H1 (cell line): ENCODE data around the gene MCC. TPM values are rescaled to one million over a fixed set of nuclear protein-coding genes. Genes with fewer than 3 reads are reported as not detected.

Experiments
- CTCF ChIA-PET: fragments of 300-600 bp; sonication (Branson Sonifier 250); formaldehyde crosslinking; loops from one replicate; lab custom pipeline; 2021; ENCODE audit not compliant: partially characterized antibody; lab: Charles Lee
- POLR2A ChIA-PET: fragments of 300-600 bp; sonication (Branson Sonifier 250); formaldehyde crosslinking; loops from one replicate; lab custom pipeline; 2021; ENCODE audit warnings: inconsistent platforms; ENCODE audit not compliant: partially characterized antibody; lab: Charles Lee
- DNase-seq, 2 experiments: peaks; one replicate each; pipeline versions ENCODE4 v3.0.0 to v3.0.0-alpha.2; 2010 to 2022; ENCODE audit warnings: low spot score in 2 of 2, low read depth in 1 of 2, mixed read lengths in 1 of 2
- FAIRE-seq: peaks from 2 replicates; lab custom pipeline; 2011; peaks lifted over from hg19 to GRCh38; lab: Jason Lieb, UNC
- H2AFZ ChIP-seq: 2 replicates; pipeline ENCODE4 v1.8.1; 2012; ENCODE audit warnings: low read length, inconsistent platforms
- H2AK5ac ChIP-seq: 2 replicates; pipeline ENCODE4 v1.6.1; 2013; ENCODE audit warnings: low read depth, low read length
- H2BK120ac ChIP-seq: replicated peaks from 2 replicates; pipeline ENCODE3; 2013; ENCODE audit warnings: low read depth, low read length, inconsistent platforms
- H2BK12ac ChIP-seq: 2 replicates; pipeline ENCODE4 v1.6.1; 2013; ENCODE audit warnings: low read depth, low read length
- H2BK15ac ChIP-seq: 2 replicates; pipeline ENCODE4 v1.6.1; 2013; ENCODE audit warnings: low read length
- H2BK20ac ChIP-seq: 2 replicates; pipeline ENCODE4 v1.6.1; 2013; ENCODE audit warnings: low read length
- H2BK5ac ChIP-seq: 2 replicates; pipeline ENCODE4 v1.6.1; 2013; ENCODE audit warnings: low read depth, low read length
- H3K14ac ChIP-seq: 2 replicates; pipeline ENCODE4 v1.6.1; 2013; ENCODE audit warnings: inconsistent platforms; ENCODE audit not compliant: insufficient read length
- H3K18ac ChIP-seq: 2 replicates; pipeline ENCODE4 v1.6.1; 2013; ENCODE audit warnings: low read length; ENCODE audit errors: extremely low read depth
- H3K23ac ChIP-seq: 2 replicates; pipeline ENCODE4 v1.6.1; 2013; ENCODE audit warnings: inconsistent platforms; ENCODE audit not compliant: insufficient read length
- H3K23me2 ChIP-seq: 2 replicates; pipeline ENCODE4 v1.6.1; 2013; ENCODE audit warnings: low read depth, low read length
- H3K27ac ChIP-seq: 2 replicates; pipeline ENCODE4 v1.6.1; 2011; ENCODE audit warnings: low read depth, low read length, inconsistent platforms
- H3K27me3 ChIP-seq, 4 experiments: replicated peaks in 1 of 4; 1 replicate in 1 of 4; 2 replicates in 3 of 4; pipeline versions ENCODE4 v1.6.1 to v1.8.1; 2011 to 2013; ENCODE audit warnings: low read length in 3 of 4, mild to moderate bottlenecking in 3 of 4, inconsistent platforms in 2 of 4, mixed read lengths in 2 of 4, moderate library complexity in 1 of 4; ENCODE audit not compliant: control insufficient read depth in 3 of 4, insufficient read depth in 3 of 4; ENCODE audit errors: extremely low read depth in 1 of 4
- H3K36me3 ChIP-seq, 4 experiments: 2 replicates each; pipeline versions ENCODE4 v1.6.1 to v1.8.1; 2011 to 2013; ENCODE audit warnings: mild to moderate bottlenecking in 4 of 4, low read length in 3 of 4, moderate library complexity in 2 of 4, control low read depth in 1 of 4, inconsistent platforms in 1 of 4; ENCODE audit not compliant: insufficient read depth in 4 of 4, control insufficient read depth in 2 of 4
- H3K4ac ChIP-seq: replicated peaks from 2 replicates; pipeline ENCODE3; 2013; ENCODE audit warnings: low read length, low read depth, mixed read lengths, inconsistent platforms; ENCODE audit not compliant: insufficient read length
- H3K4me1 ChIP-seq, 4 experiments: replicated peaks in 1 of 4; 1 replicate in 1 of 4; 2 replicates in 3 of 4; pipeline versions ENCODE4 v1.6.1 to v1.8.1; 2011 to 2013; ENCODE audit warnings: low read length in 3 of 4, inconsistent platforms in 2 of 4, mixed read lengths in 1 of 4; ENCODE audit not compliant: insufficient read depth in 4 of 4, control insufficient read depth in 3 of 4
- H3K4me2 ChIP-seq, 2 experiments: 2 replicates each; pipeline versions ENCODE4 v1.6.1 to v1.8.1; 2011 to 2013; ENCODE audit warnings: low read depth in 2 of 2, low read length in 2 of 2, control low read depth in 1 of 2, inconsistent platforms in 1 of 2, mild to moderate bottlenecking in 1 of 2; ENCODE audit not compliant: insufficient read depth in 1 of 2
- H3K4me3 ChIP-seq, 4 experiments: fragments of 200-600, 300-600 bp in 1 of 4; sonication (generic), shearing (Covaris generic), sonication (Bioruptor Twin) in 1 of 4; 2 replicates each; pipeline versions ENCODE4 v1.5.1 to v1.8.1; 2011 to 2016; ENCODE audit warnings: low read length in 4 of 4, low read depth in 3 of 4, control low read depth in 2 of 4, inconsistent platforms in 2 of 4, mild to moderate bottlenecking in 2 of 4, mixed read lengths in 1 of 4, moderate library complexity in 1 of 4; ENCODE audit not compliant: insufficient read depth in 2 of 4; ENCODE audit errors: extremely low read depth in 1 of 4
- H3K56ac ChIP-seq: replicated peaks from 2 replicates; pipeline ENCODE3; 2013; ENCODE audit warnings: low read depth, mild to moderate bottlenecking, mixed read lengths, low read length, inconsistent platforms; ENCODE audit not compliant: insufficient read length
- H3K79me1 ChIP-seq: 2 replicates; pipeline ENCODE4 v1.6.1; 2013; ENCODE audit warnings: low read depth, low read length, control low read depth
- H3K79me2 ChIP-seq, 2 experiments: 2 replicates each; pipeline versions ENCODE4 v1.6.1 to v1.8.1; 2012 to 2013; ENCODE audit warnings: low read length in 2 of 2, mild to moderate bottlenecking in 2 of 2, inconsistent platforms in 1 of 2; ENCODE audit not compliant: insufficient read depth in 2 of 2, control insufficient read depth in 1 of 2
- H3K9ac ChIP-seq, 4 experiments: replicated peaks in 1 of 4; 1 replicate in 1 of 4; 2 replicates in 3 of 4; pipeline versions ENCODE4 v1.6.1 to v1.8.1; 2011 to 2013; ENCODE audit warnings: low read depth in 3 of 4, low read length in 3 of 4, control low read depth in 2 of 4, mild to moderate bottlenecking in 2 of 4, moderate library complexity in 2 of 4, inconsistent platforms in 1 of 4; ENCODE audit errors: extremely low read depth in 1 of 4
- H3K9me3 ChIP-seq, 2 experiments: 2 replicates each; pipeline versions ENCODE4 v1.6.1 to v1.8.1; 2012 to 2013; ENCODE audit warnings: mild to moderate bottlenecking in 2 of 2, moderate library complexity in 2 of 2, control low read depth in 1 of 2, inconsistent platforms in 1 of 2, low read depth in 1 of 2, low read length in 1 of 2, mixed read lengths in 1 of 2; ENCODE audit not compliant: insufficient read depth in 2 of 2
- H4K20me1 ChIP-seq, 2 experiments: replicated peaks in 1 of 2; 2 replicates each; pipeline versions ENCODE3 to v1.8.1; 2011 to 2013; ENCODE audit warnings: inconsistent platforms in 2 of 2, low read length in 2 of 2, mild to moderate bottlenecking in 1 of 2; ENCODE audit not compliant: insufficient read depth in 2 of 2, control insufficient read depth in 1 of 2
- H4K5ac ChIP-seq: 2 replicates; pipeline ENCODE4 v1.6.1; 2013; ENCODE audit warnings: low read length, low read depth, mixed read lengths, inconsistent platforms; ENCODE audit not compliant: insufficient read length
- H4K8ac ChIP-seq: 2 replicates; pipeline ENCODE4 v1.8.0; 2013; ENCODE audit warnings: mild to moderate bottlenecking, moderate library complexity, low read length, inconsistent platforms; ENCODE audit not compliant: insufficient read depth; ENCODE audit errors: extremely low read depth
- H4K91ac ChIP-seq: replicated peaks from 2 replicates; pipeline ENCODE3; 2013; ENCODE audit warnings: low read length, mixed read lengths, inconsistent platforms; ENCODE audit not compliant: insufficient read length
- CHD2 ChIP-seq: IDR thresholded peaks from 2 replicates; pipeline ENCODE4 v1.6.1; 2012; ENCODE audit warnings: low read length, improper control_type of control experiment
- TCF12 ChIP-seq: IDR thresholded peaks from 2 replicates; pipeline ENCODE4 v1.6.1; 2011; ENCODE audit warnings: low read depth, mild to moderate bottlenecking, low read length
- WGBS, 2 experiments: shearing (Covaris generic) in 1 of 2; methylation state at CpG; one replicate each; pipeline versions ENCODE4 v1.1.6 to v1.1.7; 2013 to 2015; ENCODE audit warnings: low lambda C conversion rate in 2 of 2, mixed read lengths in 2 of 2, inconsistent platforms in 1 of 2, low coverage in 1 of 2, missing lambda C conversion rate in 1 of 2; ENCODE audit not compliant: insufficient replicate concordance in 2 of 2, insufficient coverage in 1 of 2, insufficient read length in 1 of 2; ENCODE audit errors: extremely low coverage in 1 of 2, missing lambda C conversion rate in 1 of 2; 5-methylcytosine and 5-hydroxymethylcytosine counted together
- polyA plus RNA-seq, 7 experiments: library from polyadenylated mRNA; depleted of rRNA in 3 of 7; stranded (reverse) in 5 of 7; unstranded in 2 of 7; fragments of >200 nt in 5 of 7; fragments of 200-250 nt in 2 of 7; gene quantifications; 1 replicate in 5 of 7; 2 replicates in 1 of 7; 4 replicates in 1 of 7; pipeline versions ENCODE4 v1.2.1 to v1.2.3, GENCODE V29; 2011 to 2013; ENCODE audit warnings: missing spikeins in 2 of 7, mixed read lengths in 2 of 7
- total RNA-seq: library from RNA; stranded (reverse); fragmentation: NEBNext Ultra II Directional; extraction: Animal tissue kit (Norgen Biotek cat#: 25700); gene quantifications from 2 replicates; pipeline ENCODE4 v1.2.1, GENCODE V29; 2021

MCC gene
- total and polyA plus RNA-seq, 2 of the 8 experiments (the other 6 are each of a cell fraction or from before 2014, with no cell fraction given) = 2.6 to 18.3 TPM

- Histone ChIP-seq H2AFZ (no peak overlapping the region), H2BK12ac (no peak overlapping the region), H3K4me2 (no peak overlapping the region), H3K27me3 (no peaks in the 10 kb centered on the region), H3K4me1 (peaks cover 5 to 17% (median 10%) of the 10 kb centered on the region in 4 experiments), H3K4me3 (no peak overlapping the region), H2BK120ac (no peak overlapping the region), H2BK5ac (no peak overlapping the region), H2AK5ac (no peak overlapping the region), H3K18ac (no peak overlapping the region; the same call in 1 of the 2 replicates), H2BK20ac (no peak overlapping the region), H3K9ac (no peak overlapping the region), H3K79me2 (peaks cover 0 to 19% of the 10 kb centered on the region in 2 experiments; a peak in 1 of 4 replicates), H3K4ac (no peak overlapping the region), H4K91ac (no peak overlapping the region), H4K20me1 (no peaks in the 10 kb centered on the region), H3K27ac (no peak overlapping the region), H4K8ac (no peak overlapping the region), H2BK15ac (peak overlapping the region; percentile 24; the same call in 1 of the 2 replicates), H4K5ac (peak overlapping the region; percentile 16), H3K9me3 (no peaks in the 10 kb centered on the region), H3K23me2 (no peaks in the 10 kb centered on the region), H3K36me3 (no peaks in the 10 kb centered on the region), H3K14ac (no peak overlapping the region), H3K79me1 (no peaks in the 10 kb centered on the region), H3K23ac (no peak overlapping the region), H3K56ac (no peak overlapping the region)
- WGBS, 2 experiments = 90% methylated on average over 13 of the region's 13 CpGs; no CpG with 5 or more reads in 1 of the 2 experiments
- ChIA-PET CTCF (no interaction called here), POLR2A (no interaction called here)
- DNase-seq (peak in 1 of 2 experiments; percentile 27), FAIRE-seq (no peak)
- TF ChIP-seq CHD2 (no peak), TCF12 (no peak)
Measured at GRCh38 chr5:113223831-113224604, 264.2 kb downstream of the MCC start.
